A549 (cell line): ENCODE results near the gene MAJIN. TPM values are rescaled to one million over a fixed set of nuclear protein-coding genes. Genes with fewer than 3 reads are reported as not detected.
A peak's percentile ranks its signal among the peaks of the same experiment; 100 is the strongest.

Experiments
- ATAC-seq, 2 experiments: fragments of 200-7000 bp in 1 of 2; fragments of >200 bp in 1 of 2; cut with Nextera tagmentation in 1 of 2; cut with Tn5 transposase in 1 of 2; 3 replicates each; pipeline versions ENCODE4 v1.8.0 to v1.9.1; 2018 to 2020; ENCODE audit warnings: mild to moderate bottlenecking in 1 of 2, moderate library complexity in 1 of 2
- CTCF ChIA-PET: fragments of 300-600 bp; sonication (Branson Sonifier 250); formaldehyde crosslinking; extraction: SDS; loops from one replicate; lab custom pipeline; 2021; ENCODE audit warnings: antibody characterized with exemption, inconsistent platforms; lab: Yijun Ruan, JAX
- POLR2A ChIA-PET: fragments of 350-600 bp; formaldehyde crosslinking; extraction: SDS; loops from one replicate; lab custom pipeline; 2021; ENCODE audit warnings: antibody characterized with exemption, inconsistent platforms; lab: Yijun Ruan, JAX
- DNase-seq, 2 experiments: peaks; one replicate each; pipeline versions ENCODE4 v3.0.0 to v3.0.0-alpha.2; 2011 to 2016; ENCODE audit warnings: low read depth in 1 of 2, low spot score in 1 of 2
- FAIRE-seq: peaks from 2 replicates; lab custom pipeline; 2011; peaks lifted over from hg19 to GRCh38; lab: Jason Lieb, UNC
- H3K27ac ChIP-seq, 2 experiments: fragments of >200 bp; sonication (Bioruptor Twin); formaldehyde crosslinking; 3 replicates each; pipeline ENCODE4 v1.5.1; 2016 to 2017
- H3K4me1 ChIP-seq: fragments of >200 bp; sonication (Bioruptor Twin); formaldehyde crosslinking; 3 replicates; pipeline ENCODE4 v1.6.1; 2016
- H3K4me2 ChIP-seq: fragments of >200 bp; sonication (Bioruptor Twin); formaldehyde crosslinking; 3 replicates; pipeline ENCODE4 v1.6.1; 2016
- H3K4me3 ChIP-seq: fragments of >200 bp; sonication (Bioruptor Twin); formaldehyde crosslinking; 3 replicates; pipeline ENCODE4 v1.5.1; 2016
- H3K9me3 ChIP-seq: fragments of >200 bp; sonication (Bioruptor Twin); formaldehyde crosslinking; 3 replicates; pipeline ENCODE4 v1.6.1; 2016
- CBX2 ChIP-seq: fragments of 200-600 bp; sonication (generic); IDR thresholded peaks from 2 replicates; pipeline ENCODE4 v1.6.1; 2016; ENCODE audit warnings: low read depth, mild to moderate bottlenecking, borderline replicate concordance
- ESRRA ChIP-seq: fragments of 150-350 bp; IDR thresholded peaks from 2 replicates; pipeline ENCODE4 v1.6.1; 2014; ENCODE audit warnings: mild to moderate bottlenecking, low read length, borderline replicate concordance
- JUN ChIP-seq, 2 experiments: fragments of >200 bp; sonication (Bioruptor Twin); formaldehyde crosslinking; IDR thresholded peaks; 2 replicates in 1 of 2; 3 replicates in 1 of 2; pipeline ENCODE4 v1.6.1; 2016 to 2017
- MAFK ChIP-seq: fragments of 450-650 bp; IDR thresholded peaks from 2 replicates; pipeline ENCODE4 v1.6.1; 2014; ENCODE audit not compliant: partially characterized antibody
- MAZ ChIP-seq: fragments of 150-350 bp; IDR thresholded peaks from 2 replicates; pipeline ENCODE4 v1.6.1; 2014; ENCODE audit warnings: antibody characterized with exemption, low read depth, low read length, borderline replicate concordance
- MYC ChIP-seq: IDR thresholded peaks from 2 replicates; pipeline ENCODE4 v1.6.1; 2012; ENCODE audit warnings: mild to moderate bottlenecking, inconsistent platforms, low read length, improper control_type of control experiment, borderline replicate concordance
- NR3C1 ChIP-seq: fragments of >200 bp; sonication (Bioruptor Twin); formaldehyde crosslinking; IDR thresholded peaks from 3 replicates; pipeline ENCODE4 v1.6.1; 2017
- POLR2A ChIP-seq: IDR thresholded peaks from 2 replicates; pipeline ENCODE4 v1.6.1; 2012; ENCODE audit warnings: mild to moderate bottlenecking, low read length
- POLR2AphosphoS2 ChIP-seq: conservative IDR thresholded peaks from 2 replicates; pipeline ENCODE4 v1.6.1; 2012; ENCODE audit warnings: low read length, improper control_type of control experiment, inconsistent platforms
- RAD21 ChIP-seq, 2 experiments: fragments of >200 bp in 1 of 2; sonication (Bioruptor Twin) in 1 of 2; formaldehyde crosslinking in 1 of 2; IDR thresholded peaks in 1 of 2; conservative IDR thresholded peaks in 1 of 2; 2 replicates in 1 of 2; 3 replicates in 1 of 2; pipeline ENCODE4 v1.6.1; 2012 to 2018; ENCODE audit warnings: inconsistent platforms in 1 of 2
- SMC3 ChIP-seq: fragments of >200 bp; sonication (Bioruptor Twin); formaldehyde crosslinking; IDR thresholded peaks from 3 replicates; pipeline ENCODE4 v1.6.1; 2018; ENCODE audit warnings: inconsistent platforms
- WGBS: methylation state at CpG from one replicate; pipeline ENCODE4 v1.1.6; 2017; ENCODE audit errors: missing lambda C conversion rate; 5-methylcytosine and 5-hydroxymethylcytosine counted together
- polyA plus RNA-seq, 4 experiments: library from polyadenylated mRNA; depleted of rRNA in 3 of 4; stranded (reverse); fragments of >200 nt; fragmentation: RNase III in 1 of 4; extraction: RNeasy Plus Mini Kit Qiagen cat#74134 plus additional on column Dnase treatment in 1 of 4; gene quantifications; 2 replicates in 3 of 4; 3 replicates in 1 of 4; pipeline ENCODE4 v1.2.3, GENCODE V29; 2011 to 2017
- TF ChIP-seq, protein P1 (sequence below): IDR thresholded peaks from 2 replicates; pipeline ENCODE4 v1.6.1; 2012
- TF ChIP-seq, protein P2 (sequence below): fragments of >200 bp; sonication (Bioruptor Twin); formaldehyde crosslinking; IDR thresholded peaks from 3 replicates; pipeline ENCODE4 v1.6.1; 2016
- TF ChIP-seq, protein P3 (sequence below): IDR thresholded peaks from 2 replicates; pipeline ENCODE4 v1.6.1; 2012
- TF ChIP-seq, protein P4 (sequence below): fragments of 250-450 bp; sonication (Bioruptor Pico); IDR thresholded peaks from 2 replicates; pipeline ENCODE4 v1.5.0; 2020; ENCODE audit warnings: low read depth, mild to moderate bottlenecking, moderate library complexity
- TF ChIP-seq, protein P5 (sequence below): fragments of >200 bp; sonication (Bioruptor Twin); formaldehyde crosslinking; IDR thresholded peaks from 3 replicates; pipeline ENCODE4 v1.5.1; 2016

The MAJIN gene
- polyA plus RNA-seq, 2 of the 4 experiments (the other 2 are of a cell fraction), result 0.12 TPM; not detected in 1

DNA sequence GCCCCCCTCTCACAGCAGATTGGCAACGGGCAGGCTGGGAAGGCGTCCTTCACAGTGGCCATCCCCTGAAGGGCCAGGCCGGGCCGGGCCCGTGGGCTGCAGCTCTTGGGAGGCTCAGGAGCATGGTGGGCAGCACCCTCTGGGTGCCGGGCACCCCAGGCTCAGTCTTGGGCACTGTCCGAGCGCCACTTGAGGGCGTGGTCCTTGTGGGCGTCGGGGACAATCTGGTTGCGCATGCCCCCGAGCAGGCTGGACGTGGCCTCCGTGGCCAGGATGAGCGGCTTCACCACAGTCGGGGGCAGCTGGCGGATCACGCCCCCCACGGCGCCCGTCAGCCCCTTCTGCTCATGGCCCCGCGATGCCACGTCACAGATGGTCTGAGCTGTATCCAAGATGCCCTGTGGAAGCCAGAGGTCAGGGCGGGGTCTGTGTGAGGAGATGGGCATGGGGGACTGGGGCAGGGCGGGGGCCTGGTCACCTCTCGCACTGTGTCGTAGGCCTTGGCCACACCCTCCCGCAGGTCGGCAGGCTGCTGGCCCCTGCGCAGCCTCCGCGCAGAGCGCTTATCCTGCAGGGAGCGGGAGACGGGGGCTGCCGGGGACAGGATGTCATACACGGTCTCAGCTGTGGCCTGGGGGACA, 77.0 kb downstream of the MAJIN start:
- WGBS, result 94% methylated on average over 16 of the region's 39 CpGs
- ChIA-PET POLR2A (no interaction called here), CTCF (interaction anchor here (0.6 to 31.5 kb wide), 21 partner anchors 10 to 203 kb away, joined by 3 to 1607 read pairs (median 4); partner anchors contain the start of genes ATG2A, BATF2, CDC42BPG and EHD1)
- peak overlapping the region; percentile 92 to 97; a peak in 5 of 6 replicates for H3K27ac ChIP-seq
- H3K9me3 ChIP-seq, result no peaks in the 10 kb centered on the region
- H3K4me1 ChIP-seq, result peaks cover 47% of the 10 kb centered on the region
- DNase-seq (no peak), ATAC-seq (no peak), FAIRE-seq (no peak)
- no peak for TF ChIP-seq MAZ
- no peak for TF ChIP-seq CBX2
- H3K4me3 ChIP-seq, result no peak overlapping the region
- no peak overlapping the region; the same call in 1 of the 3 replicates for H3K4me2 ChIP-seq

DNA sequence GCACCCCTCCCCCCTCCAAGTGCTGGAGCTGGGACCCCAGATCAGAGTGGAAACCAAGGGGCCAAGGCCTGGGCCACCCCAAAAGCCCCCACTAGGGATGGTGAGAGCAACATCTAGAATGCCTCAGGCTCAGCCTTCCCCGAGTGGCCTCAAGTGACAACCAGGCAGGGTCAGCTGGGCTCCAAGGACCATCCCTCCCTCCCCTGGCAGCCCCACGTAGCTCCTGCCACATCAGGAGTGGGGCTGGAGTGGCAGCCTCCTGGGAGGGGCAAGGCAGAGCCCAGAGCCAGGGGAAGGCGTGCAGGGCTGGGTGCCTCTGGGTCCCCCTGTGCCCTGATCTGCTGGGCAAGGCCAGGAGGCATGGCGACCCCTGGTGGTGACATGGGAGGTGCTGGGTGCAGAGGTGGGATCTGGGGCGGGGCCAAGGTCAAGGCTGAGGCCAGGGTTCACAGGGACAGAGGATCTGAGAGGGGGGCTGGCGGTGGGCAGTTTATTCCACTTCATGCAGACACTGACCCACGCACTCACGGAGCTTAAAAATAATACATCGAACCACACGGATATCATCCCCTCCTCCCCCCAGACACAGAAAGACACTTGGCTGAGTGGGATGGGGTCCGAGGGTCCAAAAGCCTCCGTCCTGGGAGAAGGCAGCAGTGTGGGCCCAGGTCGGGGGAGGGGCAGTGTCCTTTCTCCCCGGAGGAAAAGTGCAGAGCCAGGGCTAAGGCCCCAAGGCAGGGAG, 77.7 kb downstream of the MAJIN start:
- FAIRE-seq, result peak; percentile 78
- peak; percentile 83 to 84 for DNase-seq

DNA sequence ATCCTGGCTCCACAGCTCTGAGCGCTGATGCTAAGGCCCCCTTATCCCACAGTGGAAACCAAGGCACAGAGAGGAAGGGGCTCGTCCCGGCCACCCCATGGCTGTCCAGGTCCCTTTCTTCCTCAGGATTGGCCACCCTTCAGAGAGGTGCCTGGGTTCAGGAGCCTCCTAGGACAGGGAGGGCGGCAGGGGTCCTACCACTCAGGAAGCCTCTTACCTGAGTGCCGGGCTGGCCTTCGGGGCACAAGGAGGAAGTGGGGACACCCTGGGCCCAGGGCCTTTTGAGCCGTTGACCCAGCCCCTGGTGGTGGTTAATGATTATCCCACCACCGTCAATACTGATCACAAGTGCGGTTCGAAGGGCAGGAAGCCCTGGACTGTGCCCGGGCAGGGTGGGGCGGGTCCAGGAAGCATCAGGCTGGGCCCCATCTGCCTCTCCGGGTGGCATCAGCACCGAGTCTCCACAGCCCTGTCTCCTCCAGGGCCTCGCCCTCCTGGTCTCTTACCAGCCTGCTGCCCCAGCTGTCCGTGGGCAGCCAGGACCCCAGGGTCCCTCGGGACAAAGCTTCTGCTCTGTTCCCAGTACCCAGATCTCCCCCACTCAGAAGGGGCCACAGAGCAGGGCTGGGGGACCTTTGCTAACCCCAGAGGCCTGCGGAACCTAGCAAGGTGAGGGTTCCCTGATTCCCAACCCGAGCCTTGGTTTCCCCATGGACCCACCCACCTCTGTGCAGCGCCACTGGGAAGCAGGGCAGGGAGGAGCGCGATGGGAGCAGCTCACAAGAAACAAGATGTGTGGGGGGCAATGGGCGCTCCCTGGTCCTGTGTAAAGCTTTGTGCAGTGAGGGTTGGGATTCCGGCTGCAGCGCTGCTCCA, 78.5 kb downstream of the MAJIN start:
- peaks cover 62% of the 10 kb centered on the region for H3K4me1 ChIP-seq
- 21% methylated on average over 13 of the region's 25 CpGs for WGBS
- H3K4me3 ChIP-seq, result peak overlapping the region; percentile 49
- TF ChIP-seq MYC, result no peak
- peak; percentile 68 for TF ChIP-seq POLR2A
- TF ChIP-seq, protein P1, sequence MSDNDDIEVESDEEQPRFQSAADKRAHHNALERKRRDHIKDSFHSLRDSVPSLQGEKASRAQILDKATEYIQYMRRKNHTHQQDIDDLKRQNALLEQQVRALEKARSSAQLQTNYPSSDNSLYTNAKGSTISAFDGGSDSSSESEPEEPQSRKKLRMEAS, result peak; percentile 43; the same call in 1 of the 2 replicates
- TF ChIP-seq, protein P2, sequence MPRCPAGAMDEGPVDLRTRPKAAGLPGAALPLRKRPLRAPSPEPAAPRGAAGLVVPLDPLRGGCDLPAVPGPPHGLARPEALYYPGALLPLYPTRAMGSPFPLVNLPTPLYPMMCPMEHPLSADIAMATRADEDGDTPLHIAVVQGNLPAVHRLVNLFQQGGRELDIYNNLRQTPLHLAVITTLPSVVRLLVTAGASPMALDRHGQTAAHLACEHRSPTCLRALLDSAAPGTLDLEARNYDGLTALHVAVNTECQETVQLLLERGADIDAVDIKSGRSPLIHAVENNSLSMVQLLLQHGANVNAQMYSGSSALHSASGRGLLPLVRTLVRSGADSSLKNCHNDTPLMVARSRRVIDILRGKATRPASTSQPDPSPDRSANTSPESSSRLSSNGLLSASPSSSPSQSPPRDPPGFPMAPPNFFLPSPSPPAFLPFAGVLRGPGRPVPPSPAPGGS, result peak; percentile 52; the same call in 2 of the 3 replicates
- TF ChIP-seq, protein P3, sequence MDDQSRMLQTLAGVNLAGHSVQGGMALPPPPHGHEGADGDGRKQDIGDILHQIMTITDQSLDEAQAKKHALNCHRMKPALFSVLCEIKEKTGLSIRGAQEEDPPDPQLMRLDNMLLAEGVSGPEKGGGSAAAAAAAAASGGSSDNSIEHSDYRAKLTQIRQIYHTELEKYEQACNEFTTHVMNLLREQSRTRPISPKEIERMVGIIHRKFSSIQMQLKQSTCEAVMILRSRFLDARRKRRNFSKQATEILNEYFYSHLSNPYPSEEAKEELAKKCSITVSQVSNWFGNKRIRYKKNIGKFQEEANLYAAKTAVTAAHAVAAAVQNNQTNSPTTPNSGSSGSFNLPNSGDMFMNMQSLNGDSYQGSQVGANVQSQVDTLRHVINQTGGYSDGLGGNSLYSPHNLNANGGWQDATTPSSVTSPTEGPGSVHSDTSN, result 0 out of 2 replicates have a peak, but pooled peaks have one; percentile 26
- TF ChIP-seq, protein P4, sequence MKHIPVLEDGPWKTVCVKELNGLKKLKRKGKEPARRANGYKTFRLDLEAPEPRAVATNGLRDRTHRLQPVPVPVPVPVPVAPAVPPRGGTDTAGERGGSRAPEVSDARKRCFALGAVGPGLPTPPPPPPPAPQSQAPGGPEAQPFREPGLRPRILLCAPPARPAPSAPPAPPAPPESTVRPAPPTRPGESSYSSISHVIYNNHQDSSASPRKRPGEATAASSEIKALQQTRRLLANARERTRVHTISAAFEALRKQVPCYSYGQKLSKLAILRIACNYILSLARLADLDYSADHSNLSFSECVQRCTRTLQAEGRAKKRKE (CRISPR knock-in tag), result no peak
- peak in 1 of 2 experiments; percentile 65; a peak in 3 of 5 replicates for TF ChIP-seq JUN (IDR thresholded peaks at IDR 0.05)
- ChIA-PET CTCF (interaction anchor here (0.6 to 31.5 kb wide), 34 partner anchors 11 to 524 kb away, joined by 3 to 1607 read pairs (median 4); partner anchors contain the start of genes ARL2, ATG2A, BATF2 and CDC42BPG), POLR2A (interaction anchor here (0.8 to 2.1 kb wide), 4 partner anchors 15 to 45 kb away, joined by 3 to 6 read pairs (median 3); partner anchors contain the start of gene EHD1)
- H3K27ac ChIP-seq, result peak overlapping the region; percentile 92 to 97
- no peaks in the 10 kb centered on the region for H3K9me3 ChIP-seq
- ATAC-seq, result peak; percentile 14 to 61; a peak in 5 of 6 replicates
- no peak for FAIRE-seq
- peak overlapping the region; percentile 85 for H3K4me2 ChIP-seq
- peak; percentile 60 to 81 for DNase-seq

More for the DNA sequence above, 77.7 kb downstream of the MAJIN start:
- peaks cover 53% of the 10 kb centered on the region for H3K4me1 ChIP-seq
- peak overlapping the region; percentile 92 to 97 for H3K27ac ChIP-seq
- WGBS, result 22% methylated on average over 13 of the region's 14 CpGs
- H3K4me3 ChIP-seq, result peak overlapping the region; percentile 49; the same call in 2 of the 3 replicates
- peak overlapping the region; percentile 85 for H3K4me2 ChIP-seq
- ChIA-PET CTCF (interaction anchor here (0.6 to 31.5 kb wide), 36 partner anchors 10 to 523 kb away, joined by 3 to 1607 read pairs (median 4); partner anchors contain the start of genes ARL2, ATG2A, BATF2 and CDC42BPG), POLR2A (interaction anchor here (0.8 to 2.1 kb wide), 4 partner anchors 16 to 46 kb away, joined by 3 to 6 read pairs (median 3); partner anchors contain the start of gene EHD1)
- TF ChIP-seq JUN (IDR thresholded peaks at IDR 0.05), result peak; percentile 13 to 21; a peak in 1 of 5 replicates
- peak; percentile 85 to 89 for TF ChIP-seq RAD21 (conservative IDR thresholded peaks at IDR 0.05 in 1 of 2, IDR thresholded peaks at IDR 0.05 in 1 of 2)
- TF ChIP-seq, protein P5, sequence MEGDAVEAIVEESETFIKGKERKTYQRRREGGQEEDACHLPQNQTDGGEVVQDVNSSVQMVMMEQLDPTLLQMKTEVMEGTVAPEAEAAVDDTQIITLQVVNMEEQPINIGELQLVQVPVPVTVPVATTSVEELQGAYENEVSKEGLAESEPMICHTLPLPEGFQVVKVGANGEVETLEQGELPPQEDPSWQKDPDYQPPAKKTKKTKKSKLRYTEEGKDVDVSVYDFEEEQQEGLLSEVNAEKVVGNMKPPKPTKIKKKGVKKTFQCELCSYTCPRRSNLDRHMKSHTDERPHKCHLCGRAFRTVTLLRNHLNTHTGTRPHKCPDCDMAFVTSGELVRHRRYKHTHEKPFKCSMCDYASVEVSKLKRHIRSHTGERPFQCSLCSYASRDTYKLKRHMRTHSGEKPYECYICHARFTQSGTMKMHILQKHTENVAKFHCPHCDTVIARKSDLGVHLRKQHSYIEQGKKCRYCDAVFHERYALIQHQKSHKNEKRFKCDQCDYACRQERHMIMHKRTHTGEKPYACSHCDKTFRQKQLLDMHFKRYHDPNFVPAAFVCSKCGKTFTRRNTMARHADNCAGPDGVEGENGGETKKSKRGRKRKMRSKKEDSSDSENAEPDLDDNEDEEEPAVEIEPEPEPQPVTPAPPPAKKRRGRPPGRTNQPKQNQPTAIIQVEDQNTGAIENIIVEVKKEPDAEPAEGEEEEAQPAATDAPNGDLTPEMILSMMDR, result peak; percentile 93
- no peak for TF ChIP-seq POLR2AphosphoS2
- TF ChIP-seq NR3C1, result no peak
- peak; percentile 89 for TF ChIP-seq ESRRA
- TF ChIP-seq MAFK, result no peak
- peak; percentile 95 for TF ChIP-seq SMC3
- TF ChIP-seq, protein P1, result peak; percentile 71
- peak; percentile 29 for TF ChIP-seq POLR2A
- H3K9me3 ChIP-seq, result no peaks in the 10 kb centered on the region
- ATAC-seq, result peak; percentile 63 to 86
